ENCODE measurements around the gene NOTO.

The NOTO gene

DNA sequence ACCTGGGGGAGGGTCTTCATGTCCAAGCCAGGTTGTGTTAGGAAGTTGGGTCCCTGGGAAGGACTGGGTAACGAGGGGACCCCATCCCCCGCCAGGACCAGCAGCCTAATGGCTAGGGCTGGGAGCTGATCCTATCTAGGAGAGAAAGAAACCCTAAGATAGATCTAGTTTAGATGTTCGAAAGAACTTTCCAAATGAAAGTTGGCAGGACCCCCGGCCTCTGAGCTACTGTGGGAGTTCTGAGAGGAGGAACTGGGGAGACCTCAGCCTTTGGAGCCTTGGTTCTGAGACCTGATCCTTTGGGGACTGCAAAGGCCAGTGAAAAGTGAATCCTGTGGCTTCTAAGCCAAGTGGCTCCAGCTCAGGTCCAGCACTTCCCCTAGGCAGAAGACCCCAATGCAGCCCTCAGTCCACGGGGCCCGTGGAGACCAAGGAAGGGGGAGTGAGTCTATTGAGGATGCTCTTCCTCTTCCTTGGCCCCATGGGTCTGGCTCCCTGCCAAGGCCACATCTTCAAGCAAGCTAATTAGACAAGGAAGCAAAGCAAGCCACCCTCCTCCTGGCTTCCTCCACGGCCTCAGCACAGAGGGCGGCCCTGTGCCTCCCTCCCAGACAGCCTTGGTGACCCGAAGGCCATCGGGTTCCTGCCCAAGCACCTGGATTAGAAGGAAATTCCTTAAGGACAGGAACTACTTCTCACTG is 55.2 kb downstream of the NOTO start:
- no peak for DNase-seq (ENCODE audit: low read depth)

DNA sequence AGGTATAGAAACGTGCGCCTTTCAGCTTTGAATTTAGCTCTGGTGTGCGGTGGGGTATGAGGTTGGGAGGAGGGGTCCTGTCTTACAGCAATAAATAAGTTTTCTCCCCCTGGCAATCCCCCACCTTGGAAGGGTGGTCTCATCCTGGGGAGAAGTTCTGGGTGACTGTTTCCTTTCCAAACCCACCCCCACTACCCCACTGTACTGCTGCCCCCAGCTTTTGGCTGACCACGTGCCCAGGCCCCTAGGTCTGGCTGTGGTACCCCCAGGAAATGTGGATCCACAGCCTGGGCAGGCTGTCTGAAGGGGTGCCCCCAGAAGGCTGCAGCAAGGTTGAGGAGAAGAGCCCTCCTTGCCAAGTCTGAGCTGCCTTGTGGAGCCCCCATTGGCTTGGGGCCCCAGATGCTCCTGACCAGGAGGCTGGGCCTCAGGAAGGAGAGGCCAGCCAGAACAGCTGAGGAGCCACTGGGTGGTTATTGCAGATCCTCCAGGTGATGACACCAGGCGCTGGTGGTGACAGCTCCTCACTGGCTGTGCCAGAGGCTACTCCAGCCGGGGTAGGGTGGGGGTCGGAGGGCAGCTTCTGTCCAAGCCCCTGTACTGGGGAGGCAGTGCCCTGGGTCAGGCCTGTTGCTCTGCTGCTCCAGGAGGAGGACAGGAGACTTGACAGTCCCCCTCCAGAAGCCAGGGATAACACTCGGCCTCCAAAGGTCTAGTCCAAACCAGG is 56.0 kb downstream of the NOTO start:
- DNase-seq (ENCODE audit: low read depth): no peak

DNA sequence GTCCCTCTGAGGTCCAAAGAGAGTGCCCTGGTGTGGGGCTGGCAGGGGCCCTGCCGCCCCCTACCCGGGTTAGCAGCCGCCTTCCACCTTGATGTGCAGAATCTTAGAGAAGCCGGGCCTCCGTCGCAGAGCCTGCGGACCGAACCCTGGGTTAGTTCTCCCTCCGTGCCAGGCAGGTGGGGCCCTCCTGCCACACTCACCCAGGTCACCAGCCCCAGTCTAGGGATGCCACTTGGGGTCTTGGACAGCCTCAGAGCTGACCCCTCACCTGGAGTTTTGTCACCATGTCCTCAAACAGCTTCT is 56.5 kb downstream of the NOTO start:
- no peak for DNase-seq (ENCODE audit: low read depth)

DNA sequence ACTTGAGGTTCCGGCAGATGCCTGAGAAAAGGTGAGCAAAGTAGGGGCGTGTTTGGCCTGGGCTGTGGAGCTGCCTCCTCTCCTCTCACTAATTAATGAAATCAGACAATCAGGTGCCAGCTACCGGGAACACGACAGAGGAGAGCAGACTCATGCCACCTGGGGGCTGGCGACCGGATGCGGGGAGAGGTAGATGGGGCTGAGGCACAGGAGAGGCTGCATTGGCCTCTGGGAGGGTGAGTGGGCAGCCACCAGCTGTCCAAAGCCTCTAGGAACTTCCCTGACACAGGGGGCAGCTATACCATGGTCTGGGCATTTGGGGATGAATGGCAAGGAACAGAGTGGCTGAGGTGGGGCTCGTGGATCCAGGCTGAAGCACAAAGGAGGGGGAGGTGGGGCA is 56.9 kb downstream of the NOTO start:
- DNase-seq (ENCODE audit: low read depth): no peak

DNA sequence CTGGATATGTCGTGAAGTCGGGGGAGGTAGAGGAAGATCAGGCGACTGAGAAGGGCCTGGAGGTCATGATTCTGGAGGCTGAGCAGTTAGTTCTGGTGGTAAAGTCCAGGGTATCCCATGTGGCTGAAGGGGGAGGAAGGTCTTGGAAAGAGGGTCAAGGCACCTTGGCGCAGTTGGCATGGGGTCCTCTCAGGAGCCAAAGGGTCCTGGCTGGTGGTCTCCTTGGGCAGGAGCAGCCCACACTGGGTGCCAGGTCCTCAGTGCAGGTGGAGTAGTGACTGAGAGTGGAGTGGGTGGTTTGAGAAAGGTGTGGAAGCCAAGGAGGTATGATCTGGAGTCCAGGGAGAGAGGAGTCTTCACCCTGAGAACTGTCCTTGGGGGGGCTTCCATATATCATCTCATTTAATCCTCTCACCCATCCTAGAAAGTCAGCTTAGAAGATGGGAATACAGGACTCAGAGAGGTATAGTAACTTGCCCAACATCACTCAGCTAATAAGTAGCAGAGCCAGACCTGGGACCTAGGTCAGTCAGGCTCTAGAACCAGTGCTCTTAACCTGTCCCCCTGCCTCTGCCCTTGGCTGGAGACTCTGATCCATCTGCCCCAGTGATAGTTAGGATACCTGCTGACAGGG is 57.4 kb downstream of the NOTO start:
- DNase-seq (ENCODE audit: low read depth): no peak

DNA sequence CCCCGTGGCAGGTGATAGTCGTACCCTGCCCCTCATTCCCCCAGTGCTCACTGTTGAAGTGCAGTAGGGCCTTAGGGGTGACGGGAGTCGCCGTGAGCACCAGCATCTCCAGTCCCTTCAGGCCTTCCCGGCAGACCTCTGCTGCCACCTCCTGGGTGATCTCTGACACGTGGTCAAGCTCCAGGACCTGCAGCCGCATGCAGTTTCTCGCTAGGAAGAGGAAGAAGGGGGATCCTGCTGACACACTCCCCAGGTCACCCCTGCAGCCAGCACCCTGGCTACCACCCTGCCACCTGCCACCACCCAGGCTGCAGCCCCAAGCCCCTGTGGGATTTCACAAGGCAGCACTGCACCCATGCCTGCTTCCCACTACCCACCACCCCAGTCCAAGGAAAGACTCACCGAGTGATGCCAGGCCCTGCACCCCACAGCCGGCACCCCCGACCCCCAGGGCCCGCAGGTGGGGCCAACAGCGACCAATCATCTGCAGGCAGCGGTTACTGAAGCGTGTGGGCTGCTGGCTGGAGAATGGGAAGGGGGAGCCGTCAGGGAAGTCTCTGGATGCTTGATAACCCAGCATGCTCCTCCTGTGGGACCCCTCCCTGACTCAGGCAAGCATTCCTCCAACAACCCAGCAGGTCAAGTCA is 58.1 kb downstream of the NOTO start:
- no peak for DNase-seq (ENCODE audit: low read depth)
